GM12878 (cell line): ENCODE data around the gene CARD11.

Experiments used
- FOS ChIP-seq: IDR thresholded peaks from 3 replicates; pipeline ENCODE4 v1.6.1; 2011; ENCODE audit warnings: borderline replicate concordance; ENCODE audit not compliant: insufficient read length; ENCODE audit errors: extremely low read depth
- MAX ChIP-seq: IDR thresholded peaks from 2 replicates; pipeline ENCODE4 v1.6.1; 2012; ENCODE audit warnings: low read depth, low read length, improper control_type of control experiment
- POLR2A ChIP-seq: IDR thresholded peaks from 2 replicates; pipeline ENCODE4 v1.6.1; 2011; ENCODE audit warnings: low read depth, mild to moderate bottlenecking, low read length
- REST ChIP-seq: IDR thresholded peaks from 2 replicates; pipeline ENCODE4 v1.6.1; 2012; ENCODE audit warnings: mild to moderate bottlenecking, low read depth, low read length

- TF ChIP-seq FOS (no peak), MAX (no peak), POLR2A (no peak), REST (no peak)
Observed at GRCh38 chr7:3020416-3020815, 23.3 kb downstream of the CARD11 start.
